Activated T-helper 9 cell treated with anti-CD3 and anti-CD28 coated beads, Interleukin-2, amount 50 U/mL, for 16 hours (primary cell): ENCODE results near the gene RIPOR3.

ENCODE experiments used
- DNase-seq: peaks from one replicate; pipeline ENCODE4 v3.0.0-alpha.2; 2020; ENCODE audit warnings: low read depth

The RIPOR3 gene, protein sequence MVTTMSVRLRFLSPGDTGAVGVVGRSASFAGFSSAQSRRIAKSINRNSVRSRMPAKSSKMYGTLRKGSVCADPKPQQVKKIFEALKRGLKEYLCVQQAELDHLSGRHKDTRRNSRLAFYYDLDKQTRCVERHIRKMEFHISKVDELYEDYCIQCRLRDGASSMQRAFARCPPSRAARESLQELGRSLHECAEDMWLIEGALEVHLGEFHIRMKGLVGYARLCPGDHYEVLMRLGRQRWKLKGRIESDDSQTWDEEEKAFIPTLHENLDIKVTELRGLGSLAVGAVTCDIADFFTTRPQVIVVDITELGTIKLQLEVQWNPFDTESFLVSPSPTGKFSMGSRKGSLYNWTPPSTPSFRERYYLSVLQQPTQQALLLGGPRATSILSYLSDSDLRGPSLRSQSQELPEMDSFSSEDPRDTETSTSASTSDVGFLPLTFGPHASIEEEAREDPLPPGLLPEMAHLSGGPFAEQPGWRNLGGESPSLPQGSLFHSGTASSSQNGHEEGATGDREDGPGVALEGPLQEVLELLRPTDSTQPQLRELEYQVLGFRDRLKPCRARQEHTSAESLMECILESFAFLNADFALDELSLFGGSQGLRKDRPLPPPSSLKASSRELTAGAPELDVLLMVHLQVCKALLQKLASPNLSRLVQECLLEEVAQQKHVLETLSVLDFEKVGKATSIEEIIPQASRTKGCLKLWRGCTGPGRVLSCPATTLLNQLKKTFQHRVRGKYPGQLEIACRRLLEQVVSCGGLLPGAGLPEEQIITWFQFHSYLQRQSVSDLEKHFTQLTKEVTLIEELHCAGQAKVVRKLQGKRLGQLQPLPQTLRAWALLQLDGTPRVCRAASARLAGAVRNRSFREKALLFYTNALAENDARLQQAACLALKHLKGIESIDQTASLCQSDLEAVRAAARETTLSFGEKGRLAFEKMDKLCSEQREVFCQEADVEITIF

DNA sequence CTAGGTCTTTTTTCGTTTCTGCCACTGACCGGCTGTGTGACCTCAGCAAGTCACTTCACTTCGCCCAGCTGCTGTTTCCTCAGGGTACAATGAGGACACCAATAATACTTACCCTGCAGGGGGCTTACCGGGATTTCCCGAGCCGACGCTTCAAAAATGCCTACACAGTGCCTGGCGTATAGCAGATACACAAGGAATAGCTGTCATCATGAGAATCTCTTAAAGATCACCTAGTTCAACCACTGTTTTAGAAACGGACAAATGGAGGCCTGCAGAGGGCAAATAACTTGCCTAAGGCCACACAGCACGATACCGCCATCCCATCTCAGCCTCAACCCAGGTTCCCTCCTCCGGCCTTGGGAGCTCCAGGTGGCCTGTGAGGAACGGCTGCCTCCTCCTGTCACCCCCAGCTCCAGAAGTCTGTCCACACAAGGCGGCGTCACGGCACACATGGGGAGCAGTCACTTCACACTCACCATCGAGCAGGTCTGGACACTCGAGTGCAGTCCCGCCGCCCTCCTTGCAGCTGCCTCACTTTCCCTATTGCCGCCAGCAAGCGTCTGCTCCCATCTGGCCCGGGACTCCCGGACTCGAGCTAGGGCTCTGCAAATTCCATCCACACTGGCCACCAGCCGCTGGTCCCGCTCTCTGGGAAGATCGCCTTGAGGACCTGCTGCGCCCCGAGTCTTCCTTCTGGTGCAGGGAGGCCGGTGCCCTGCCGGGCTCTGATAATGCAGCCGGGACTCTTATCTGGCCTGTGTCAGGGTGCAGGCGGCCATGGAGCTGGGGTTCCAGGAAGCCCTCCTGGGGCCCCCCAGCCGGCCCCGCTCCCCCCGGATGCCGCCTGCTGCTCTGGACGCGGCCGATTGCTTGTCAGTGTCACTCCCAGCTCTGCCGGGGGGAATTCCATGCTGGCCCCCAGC is at the start of gene RIPOR3:
Gene RIPOR3, minus strand, starts transcription at position 893 of the 923 bp plus-strand sequence. Its CDS starts 414 bp downstream, at position 479.
- no peak for DNase-seq

DNA sequence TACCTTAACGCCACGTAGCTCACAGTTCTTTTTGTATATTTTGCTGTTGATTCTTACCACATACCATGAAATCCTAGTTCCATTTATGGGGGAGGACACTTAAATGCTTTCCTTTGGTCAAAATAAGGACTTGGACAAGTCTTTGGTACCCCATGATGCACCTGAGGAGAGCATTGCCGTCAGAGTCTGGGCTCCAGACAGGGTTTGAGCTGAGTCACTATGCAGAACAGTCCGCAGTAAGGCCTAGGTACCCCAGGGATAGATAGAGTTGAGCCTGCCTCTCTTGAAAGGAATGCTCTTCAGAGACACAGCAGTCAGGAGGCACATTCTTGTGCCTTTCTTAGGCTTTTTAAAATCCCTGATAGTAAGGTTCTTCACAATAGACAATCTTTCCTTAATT is 46.0 kb upstream of the RIPOR3 start:
- DNase-seq = no peak

DNA sequence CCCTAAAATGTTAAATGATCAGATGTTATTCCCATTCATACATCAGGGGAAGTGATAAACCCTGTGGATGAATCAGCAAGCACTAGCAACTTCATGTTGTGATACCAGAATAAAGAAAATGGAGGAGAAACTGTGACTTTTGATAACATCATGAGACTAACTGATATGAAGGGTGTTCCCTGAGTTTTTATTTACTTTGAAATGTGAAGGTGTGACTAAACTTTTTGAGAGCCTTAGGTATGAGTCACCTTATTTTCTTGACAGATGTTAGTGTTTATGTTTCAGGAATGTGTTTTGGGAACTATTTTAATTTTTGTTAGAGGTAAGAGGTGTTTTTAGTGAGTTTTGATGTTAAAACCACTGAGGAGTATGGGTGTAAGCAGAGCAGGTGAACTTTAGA is 44.5 kb upstream of the RIPOR3 start:
- no peak for DNase-seq

DNA sequence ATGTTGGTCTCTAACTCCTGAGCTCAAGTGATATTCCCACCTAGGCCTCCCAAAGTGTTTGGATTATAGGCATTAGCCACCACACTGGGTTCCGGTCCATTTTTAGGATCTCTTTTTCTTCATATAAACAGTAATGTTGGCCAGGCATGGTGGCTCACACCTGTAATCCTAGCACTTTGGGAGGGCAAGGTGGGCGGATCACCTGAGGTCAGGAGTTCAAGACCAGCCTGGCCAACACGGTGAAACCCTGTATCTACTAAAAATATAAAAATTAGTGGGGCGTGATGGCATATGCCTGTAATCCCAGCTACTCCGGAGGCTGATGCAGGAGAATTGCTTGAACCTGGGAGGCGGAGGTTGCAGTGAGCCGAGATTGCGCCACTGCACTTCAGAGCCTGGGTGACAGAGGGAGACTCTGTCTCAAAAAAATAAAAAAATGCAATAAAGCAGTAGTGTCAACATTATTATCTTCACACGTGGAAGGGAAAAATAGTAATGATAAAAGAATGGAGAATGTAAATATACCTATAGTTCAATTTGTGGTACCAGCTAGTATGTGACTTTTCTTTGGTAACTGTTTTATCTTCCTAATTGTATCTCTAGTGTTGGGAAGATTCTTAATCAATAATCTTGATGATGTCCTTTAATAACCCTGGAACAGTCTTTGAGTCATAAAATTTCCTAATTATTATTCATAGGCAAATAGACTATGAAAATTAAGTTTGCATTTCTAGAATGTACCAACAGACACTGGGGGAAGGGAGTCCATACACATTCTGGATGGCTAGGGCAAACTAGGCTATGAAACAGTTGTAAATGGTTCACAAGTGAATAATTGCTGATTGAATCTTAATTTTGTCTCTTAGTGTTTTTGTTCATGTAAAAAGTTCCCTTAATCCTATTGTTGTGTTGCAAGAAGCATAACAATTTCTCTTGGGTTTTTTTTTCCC is 43.7 kb upstream of the RIPOR3 start:
- no peak for DNase-seq

DNA sequence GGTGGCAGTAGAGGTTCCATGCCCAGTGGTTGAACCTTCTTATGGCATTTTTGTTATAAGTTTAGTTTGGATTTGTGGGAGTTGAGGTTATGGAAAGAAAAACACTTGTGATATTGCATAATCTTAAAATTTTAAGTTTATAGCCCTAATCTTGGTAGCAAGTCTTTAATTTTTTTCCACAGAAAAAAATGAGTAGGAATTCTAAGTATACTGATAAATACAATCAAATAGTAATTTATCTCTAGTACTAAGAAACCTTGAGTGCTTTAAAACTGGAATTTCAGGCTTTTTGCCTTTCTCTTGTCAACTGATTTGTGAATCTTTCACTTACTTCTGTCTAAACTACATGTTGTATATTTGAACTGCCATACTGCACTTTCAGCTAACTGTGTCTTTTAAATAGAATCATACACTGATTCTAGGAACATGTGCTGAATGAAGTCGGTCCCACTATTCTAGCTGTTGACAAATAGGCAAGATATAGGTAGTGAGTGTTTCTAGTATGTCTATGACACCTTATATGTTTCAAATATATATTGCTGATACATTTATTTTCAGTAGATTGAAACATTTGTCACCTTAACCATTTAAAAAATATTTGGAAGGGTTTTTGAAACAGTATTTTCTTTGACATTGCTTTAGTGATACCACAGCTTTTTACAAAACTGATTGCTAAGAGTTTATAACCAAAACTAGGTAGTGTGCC is 42.5 kb upstream of the RIPOR3 start:
- no peak for DNase-seq

DNA sequence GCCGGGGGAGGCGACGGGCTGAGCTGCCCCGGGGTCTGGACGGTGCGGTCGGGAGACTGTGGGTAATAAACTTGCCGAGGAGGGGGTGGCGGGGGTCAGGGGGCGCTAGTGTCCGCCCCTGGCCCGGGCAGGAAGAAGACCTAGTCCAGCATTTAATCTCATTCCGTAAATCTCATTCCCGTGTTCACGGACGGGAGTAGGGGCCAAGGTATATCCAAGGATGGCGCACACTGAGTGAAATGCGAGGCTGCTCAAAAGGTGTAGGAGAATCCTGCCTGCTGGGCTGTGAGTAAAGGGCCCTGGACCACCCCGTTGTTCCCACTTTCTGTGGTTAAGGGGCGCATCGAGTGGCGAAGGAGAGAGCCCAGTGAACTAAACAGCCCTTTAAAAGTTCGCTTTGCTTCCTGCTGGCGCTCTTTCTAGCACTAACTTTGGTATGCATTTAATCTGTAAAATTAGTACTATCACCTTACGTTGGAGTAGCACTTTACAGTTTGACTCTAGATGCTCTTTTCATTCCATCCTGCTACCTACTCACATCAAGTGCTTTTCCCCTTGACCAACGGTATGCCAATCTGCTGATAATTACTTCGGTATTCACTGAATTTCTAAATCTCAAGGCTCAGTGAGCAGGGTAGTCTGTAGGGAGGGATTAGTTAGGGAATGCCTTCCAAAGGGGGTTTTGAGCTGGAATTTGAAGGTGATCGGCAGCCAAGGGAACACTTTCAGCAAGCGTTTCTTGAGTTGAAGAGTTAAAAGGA is 40.8 kb upstream of the RIPOR3 start:
- no peak for DNase-seq

DNA sequence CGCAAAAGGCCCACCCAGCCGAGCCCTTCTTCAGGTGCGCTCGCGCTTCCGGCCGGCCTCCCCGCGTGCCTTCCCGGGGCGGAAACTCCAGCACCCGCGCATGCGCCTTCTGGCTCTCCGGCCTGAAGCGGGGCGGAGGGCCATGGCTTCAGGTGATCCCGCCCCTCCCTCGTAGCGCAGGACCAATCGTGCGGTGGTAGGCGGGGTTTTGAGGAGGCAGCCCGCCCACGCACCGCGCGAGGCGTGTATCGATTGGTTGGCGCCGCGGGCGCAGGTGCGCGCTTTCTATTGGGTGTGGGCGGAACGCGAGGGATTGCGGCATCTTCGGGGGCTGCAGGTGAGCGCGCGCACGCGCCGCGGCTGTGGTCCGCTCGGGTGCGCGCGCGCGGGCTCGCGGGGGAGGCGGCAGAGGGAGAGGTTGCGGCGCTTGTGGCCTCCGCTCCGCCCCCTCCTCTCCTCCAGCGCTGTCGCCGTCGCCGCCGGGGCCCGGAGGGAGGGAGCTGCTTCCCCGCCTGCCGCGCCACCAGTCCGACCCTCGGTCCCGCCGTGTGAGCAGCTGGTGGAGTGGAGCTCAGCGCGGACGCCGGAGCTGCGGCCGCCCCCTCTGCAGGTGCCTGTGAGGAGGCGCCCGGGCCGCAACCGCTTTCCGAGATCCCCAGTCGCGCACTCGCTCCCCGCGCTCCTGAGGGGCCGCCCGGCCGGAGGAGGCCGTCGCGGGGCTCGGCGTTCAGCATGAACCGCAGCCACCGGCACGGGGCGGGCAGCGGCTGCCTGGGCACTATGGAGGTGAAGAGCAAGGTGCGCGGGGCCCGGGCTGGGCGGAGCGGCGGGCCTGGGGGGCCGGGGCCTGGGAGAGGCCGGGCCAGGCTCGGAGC is 40.0 kb upstream of the RIPOR3 start, which contains the start of gene PARD6B:
Gene PARD6B, plus strand, starts transcription at position 526 of the 875 bp plus-strand sequence. Its CDS starts 207 bp downstream, at position 733.
- peak; percentile 100 for DNase-seq

DNA sequence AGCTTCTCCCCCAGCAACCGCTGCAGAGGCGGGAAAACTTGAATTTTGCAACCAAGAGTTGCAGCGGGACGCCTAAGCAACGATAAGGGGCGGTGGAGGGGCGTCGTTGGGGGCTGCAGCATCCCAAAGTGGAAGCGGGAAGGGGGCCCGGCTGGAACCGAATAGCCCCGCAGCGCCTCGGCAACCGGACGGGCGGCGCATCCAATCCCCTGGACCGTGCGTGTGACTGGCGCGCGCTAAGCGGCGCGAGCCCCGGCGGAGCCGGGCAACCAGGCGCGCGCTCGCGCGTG is 39.4 kb upstream of the RIPOR3 start:
- no peak for DNase-seq

DNA sequence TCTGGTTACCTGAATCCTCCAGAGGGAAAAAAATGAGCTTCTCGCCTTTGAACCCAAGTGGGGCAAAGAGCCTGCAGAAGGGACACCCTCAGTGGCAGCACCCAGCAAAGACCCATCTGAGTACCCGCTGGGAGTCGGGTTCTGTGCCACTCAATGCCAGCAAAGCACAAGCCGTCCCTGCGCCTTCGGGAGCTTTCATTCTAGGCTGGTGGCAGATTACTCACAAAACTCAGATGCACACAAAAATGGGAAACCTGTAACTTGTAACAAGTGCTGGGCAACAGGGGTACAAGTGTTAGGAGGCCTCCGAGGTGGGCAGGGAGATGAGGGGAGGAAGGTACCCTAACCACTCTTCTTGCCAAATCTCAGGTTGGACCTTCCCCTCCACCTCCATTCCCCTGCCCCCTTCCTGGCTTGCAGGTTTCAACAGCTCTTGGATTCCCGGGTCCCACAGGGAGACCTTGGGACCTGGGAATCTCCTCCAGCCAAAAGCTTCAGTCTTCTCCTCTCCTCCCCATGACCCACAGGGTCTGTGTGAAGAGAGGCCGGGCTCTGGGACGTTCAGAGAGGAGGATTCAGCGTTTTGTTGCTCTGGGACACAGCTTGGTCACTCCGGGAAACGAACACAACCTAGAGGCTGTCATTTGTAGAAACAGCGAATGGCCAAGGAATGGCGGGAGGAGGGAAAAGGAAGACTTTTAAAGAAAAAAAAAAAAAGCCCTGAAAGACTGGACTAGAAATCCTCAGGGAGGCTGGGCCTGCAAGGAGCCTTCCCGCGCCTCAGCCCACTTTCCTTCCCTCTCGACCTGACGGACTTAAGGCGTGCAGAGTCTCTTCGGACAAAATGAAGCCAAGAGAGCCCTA is 38.8 kb upstream of the RIPOR3 start:
- DNase-seq = no peak

DNA sequence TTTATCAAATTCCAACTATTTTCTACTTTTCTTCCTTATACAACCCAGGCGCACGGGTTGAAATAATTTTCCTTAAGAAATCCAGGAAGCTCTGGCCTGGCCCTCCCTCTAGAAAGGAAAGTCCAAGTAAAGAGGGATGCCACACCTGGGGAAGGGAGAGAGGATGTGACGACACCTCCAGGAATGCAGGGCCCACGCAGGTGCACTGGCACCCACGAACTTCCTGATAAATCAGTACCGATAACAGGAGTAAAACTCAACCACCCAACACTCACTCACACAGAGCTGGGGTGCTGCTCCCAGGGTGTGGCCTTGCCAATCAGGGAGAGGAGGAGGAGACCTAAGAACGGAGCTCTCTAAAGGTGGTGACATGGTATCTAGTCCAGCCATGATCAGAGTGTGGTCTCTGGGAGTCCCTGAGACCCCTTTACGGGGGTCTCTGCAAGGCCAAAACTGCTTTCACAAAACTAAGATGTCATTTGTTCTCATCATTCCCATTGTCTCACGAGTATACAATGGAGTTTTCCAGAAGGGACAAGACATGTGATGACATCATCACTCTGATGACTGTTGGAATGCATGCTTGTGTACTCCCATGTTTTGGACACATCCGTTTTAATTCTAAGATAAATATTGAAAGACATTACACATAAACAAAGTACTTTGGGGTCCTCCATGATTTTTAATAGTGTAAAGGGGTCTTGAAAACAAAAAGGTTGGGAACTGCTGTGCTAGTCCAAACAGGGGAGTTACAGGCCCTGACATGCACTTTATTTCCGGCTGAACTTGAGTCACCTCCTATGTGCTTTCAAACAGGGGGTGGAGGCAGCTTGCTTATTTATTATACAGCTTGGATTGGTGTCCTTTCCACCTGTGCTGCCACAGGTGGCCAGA is 37.9 kb upstream of the RIPOR3 start:
- DNase-seq = no peak

DNA sequence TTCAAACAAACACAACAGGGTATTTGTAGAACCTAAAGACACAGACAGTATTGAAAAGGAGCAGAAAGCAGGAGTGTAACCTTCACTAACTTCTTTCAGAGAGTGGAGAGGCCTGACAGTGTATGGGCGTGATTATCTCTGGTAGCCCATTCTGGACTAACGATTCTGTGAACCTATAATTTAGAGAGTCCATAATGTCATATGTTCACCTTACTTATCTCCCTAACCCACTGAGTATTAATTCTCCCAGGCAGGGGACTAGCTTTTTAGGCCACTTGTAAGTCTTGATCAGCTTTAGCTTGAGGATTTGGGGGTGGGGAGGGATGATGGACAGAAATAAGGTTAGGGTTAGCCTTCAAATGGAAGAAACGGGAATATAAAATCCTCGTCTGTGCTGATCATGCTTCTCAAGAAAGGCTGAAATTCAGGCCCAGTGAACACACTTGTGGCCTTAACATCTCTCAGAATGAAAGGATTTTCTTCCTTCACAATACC is 37.2 kb upstream of the RIPOR3 start:
- DNase-seq = no peak

DNA sequence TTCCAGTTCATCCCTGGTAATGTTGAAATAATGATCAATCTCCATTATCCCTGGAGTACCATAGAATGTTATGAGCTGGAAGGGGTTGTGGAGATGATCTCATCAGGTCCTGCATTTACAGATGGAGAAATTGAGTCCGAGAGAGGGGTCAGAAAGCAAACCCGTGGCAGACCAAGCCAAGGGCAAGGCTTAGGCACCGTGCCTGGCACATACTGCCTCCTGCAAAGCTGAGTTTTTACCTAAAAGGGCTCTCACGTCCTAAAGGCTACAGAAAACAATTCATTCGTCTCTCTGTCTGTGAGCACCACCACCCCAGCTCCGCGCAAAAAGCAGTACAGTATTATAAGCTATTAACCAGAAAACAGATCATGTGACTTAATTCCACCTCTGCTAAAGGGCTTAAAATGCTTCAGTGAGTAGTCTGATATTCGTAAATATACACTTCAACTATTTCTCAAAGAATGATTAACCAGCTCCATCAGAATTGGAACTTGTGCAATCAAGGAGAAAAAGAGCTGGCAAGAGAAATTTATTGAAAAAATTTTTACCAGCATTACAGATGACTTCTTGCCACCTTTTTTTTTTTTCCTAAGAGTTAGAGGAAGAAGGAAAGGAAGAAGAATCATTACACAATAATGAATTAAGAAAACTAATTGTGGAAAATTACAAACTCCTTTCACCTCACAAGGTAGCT is 36.6 kb upstream of the RIPOR3 start:
- no peak for DNase-seq

DNA sequence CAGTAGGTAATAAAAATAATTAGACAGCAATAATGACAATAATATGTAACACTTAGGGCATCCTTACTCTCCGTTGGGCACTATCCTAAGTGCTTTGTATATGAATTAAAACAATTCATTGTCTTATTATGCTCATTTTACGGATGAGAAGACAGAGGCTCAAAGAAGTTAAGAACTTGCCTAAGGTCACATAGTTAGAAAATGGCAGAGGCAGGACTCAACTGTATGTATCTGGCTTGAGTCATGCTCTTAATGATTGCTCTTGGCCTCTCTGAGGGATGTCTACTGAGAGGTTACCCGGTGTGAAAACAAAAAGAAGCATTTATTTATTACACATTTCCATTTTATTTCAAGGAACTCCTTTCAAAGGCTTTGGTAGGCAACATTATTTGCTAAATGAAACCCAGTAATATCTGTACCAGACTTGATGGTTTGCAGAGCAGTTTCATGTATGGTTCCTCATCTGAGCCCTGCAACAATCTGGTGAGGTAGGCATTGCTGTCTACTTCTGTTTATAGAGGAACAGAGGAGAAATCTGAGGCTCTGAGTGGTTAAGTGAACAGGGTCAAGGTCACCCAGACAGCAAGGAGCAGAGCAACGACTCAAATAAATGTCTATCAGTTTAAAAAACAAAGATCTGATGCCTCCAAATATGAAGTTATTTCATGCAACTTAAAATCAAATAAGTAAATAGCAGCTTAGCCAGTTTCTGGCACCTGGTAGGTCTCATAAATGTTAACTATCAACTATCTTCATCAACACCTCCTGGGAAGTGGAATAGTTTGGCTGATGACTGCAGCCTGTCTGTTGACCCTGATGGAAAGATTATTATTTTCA is 35.8 kb upstream of the RIPOR3 start:
- DNase-seq = no peak

DNA sequence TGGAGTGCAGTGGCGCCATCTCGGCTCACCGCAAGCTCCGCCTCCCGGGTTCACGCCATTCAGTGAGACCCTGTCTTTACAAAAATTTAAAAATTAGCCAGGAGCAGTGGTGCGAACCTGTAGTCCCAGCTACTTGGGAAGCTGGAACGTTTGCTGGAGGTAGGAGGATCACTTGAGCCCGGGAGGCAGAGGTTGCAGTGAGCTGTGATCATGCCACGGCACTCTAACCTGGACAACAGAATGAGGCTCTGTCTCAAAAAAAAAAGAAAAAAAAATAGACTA is 34.3 kb upstream of the RIPOR3 start:
- no peak for DNase-seq
